Kidney epithelial cell (primary cell): ENCODE measurements around the gene NAT9. TPM values are rescaled to one million over a fixed set of nuclear protein-coding genes. Genes with fewer than 3 reads are reported as not detected.

Experiments used
- DNase-seq: peaks from one replicate; pipeline ENCODE4 v3.0.0-alpha.2; 2010; ENCODE audit warnings: low read depth
- H3K27me3 ChIP-seq: 2 replicates; pipeline ENCODE4 v1.6.0; 2011; ENCODE audit warnings: low read length; ENCODE audit not compliant: control insufficient read depth, insufficient read depth
- H3K36me3 ChIP-seq: 2 replicates; pipeline ENCODE4 v1.5.1; 2011; ENCODE audit warnings: low read length; ENCODE audit not compliant: control insufficient read depth, insufficient read depth
- H3K4me3 ChIP-seq: 2 replicates; pipeline ENCODE4 v1.5.1; 2011; ENCODE audit warnings: low read depth, mild to moderate bottlenecking, control low read depth, low read length
- CTCF ChIP-seq: IDR thresholded peaks from 2 replicates; pipeline ENCODE4 v1.5.1; 2011; ENCODE audit warnings: mild to moderate bottlenecking, moderate library complexity, low read length, control low read depth, inconsistent platforms; ENCODE audit not compliant: insufficient read depth, poor library complexity, severe bottlenecking
- total RNA-seq: library from RNA; depleted of rRNA; stranded (reverse); fragments of >200 nt; gene quantifications from 2 replicates; pipeline ENCODE4 v1.2.3, GENCODE V29; 2015

NAT9 gene
- total RNA-seq, 1 donor from 2014 or later, result 30.7 TPM

- peak; percentile 10 for TF ChIP-seq CTCF
- no peaks in the 10 kb centered on the region for H3K36me3 ChIP-seq
- H3K27me3 ChIP-seq, result no peaks in the 10 kb centered on the region
- no peak for DNase-seq
- no peak overlapping the region for H3K4me3 ChIP-seq
Measured at GRCh38 chr17:74814453-74814852, 38.3 kb upstream of the NAT9 start.

- no peak for DNase-seq
Measured at GRCh38 chr17:74812109-74813009, 36.2 kb upstream of the NAT9 start.

GRCh38 chr17:74810699-74811485, 34.7 kb upstream of the NAT9 start:
- Histone ChIP-seq H3K4me3 (no peak overlapping the region), H3K36me3 (no peaks in the 10 kb centered on the region), H3K27me3 (peaks cover 13% of the 10 kb centered on the region)
- no peak for DNase-seq
- TF ChIP-seq CTCF, result no peak

More at GRCh38 chr17:74812109-74813009, 36.2 kb upstream of the NAT9 start:
- no peak for TF ChIP-seq CTCF
- H3K4me3 ChIP-seq, result no peak overlapping the region
- H3K36me3 ChIP-seq, result no peaks in the 10 kb centered on the region
- peaks cover 13% of the 10 kb centered on the region for H3K27me3 ChIP-seq

GRCh38 chr17:74808714-74809430, 32.7 kb upstream of the NAT9 start:
- Histone ChIP-seq H3K27me3 (peaks cover 13% of the 10 kb centered on the region), H3K4me3 (no peak overlapping the region), H3K36me3 (no peaks in the 10 kb centered on the region)
- no peak for TF ChIP-seq CTCF
- no peak for DNase-seq

GRCh38 chr17:74807925-74808324, 31.8 kb upstream of the NAT9 start:
- Histone ChIP-seq H3K27me3 (peaks cover 13% of the 10 kb centered on the region), H3K36me3 (no peaks in the 10 kb centered on the region), H3K4me3 (no peak overlapping the region)
- no peak for TF ChIP-seq CTCF
- DNase-seq, result no peak
